ENCODE results near the gene UGT1A1.

UGT1A1 gene

DNA sequence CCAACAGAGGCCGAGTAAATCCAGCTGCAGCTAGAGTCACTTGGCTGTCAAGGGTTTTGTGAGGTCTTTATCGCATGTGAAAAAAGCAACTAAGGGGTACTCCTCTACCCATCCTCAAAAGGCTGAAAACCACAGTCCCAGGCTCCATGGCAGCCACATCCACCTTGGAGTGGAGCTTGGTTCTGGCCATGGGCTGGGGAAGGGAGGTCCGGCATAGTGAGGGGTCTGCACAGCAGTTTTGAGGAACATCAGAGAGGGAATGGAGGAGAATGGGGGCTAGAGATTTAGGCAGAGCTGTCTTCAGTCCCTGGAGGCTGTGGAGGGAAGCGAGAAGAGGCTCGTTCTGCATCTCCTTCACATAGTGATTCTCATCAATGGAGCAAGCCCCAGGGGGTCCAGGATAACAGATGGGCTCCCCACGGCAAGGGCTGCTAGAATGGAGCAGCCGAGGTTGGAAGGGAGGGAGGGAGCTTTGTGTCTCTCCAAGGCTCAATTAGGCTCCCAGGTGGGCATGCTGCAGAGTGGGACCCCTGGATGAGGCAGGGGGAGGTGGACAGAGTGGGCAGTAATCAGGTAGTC is 39.1 kb downstream of the UGT1A1 start:
- DNase-seq: no peak

DNA sequence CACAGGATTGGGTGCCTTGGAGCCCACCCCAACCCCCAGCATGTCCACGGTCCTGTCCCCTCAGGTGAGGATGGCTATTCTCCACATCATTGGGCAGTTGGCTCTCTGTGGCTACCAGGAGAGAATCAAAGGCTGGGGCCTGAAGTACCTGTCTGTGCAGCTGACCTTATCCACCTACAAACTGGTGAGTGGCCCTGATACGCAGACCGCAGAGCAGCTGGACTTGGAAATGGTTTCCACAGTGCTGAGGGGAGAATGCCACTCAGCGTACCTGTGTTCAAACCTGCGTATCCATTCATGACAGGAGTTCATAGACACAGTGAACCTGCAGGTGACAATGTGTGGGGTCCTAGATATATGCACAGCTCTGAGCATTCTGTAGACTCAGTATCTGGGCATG is 39.6 kb downstream of the UGT1A1 start:
- DNase-seq: no peak

DNA sequence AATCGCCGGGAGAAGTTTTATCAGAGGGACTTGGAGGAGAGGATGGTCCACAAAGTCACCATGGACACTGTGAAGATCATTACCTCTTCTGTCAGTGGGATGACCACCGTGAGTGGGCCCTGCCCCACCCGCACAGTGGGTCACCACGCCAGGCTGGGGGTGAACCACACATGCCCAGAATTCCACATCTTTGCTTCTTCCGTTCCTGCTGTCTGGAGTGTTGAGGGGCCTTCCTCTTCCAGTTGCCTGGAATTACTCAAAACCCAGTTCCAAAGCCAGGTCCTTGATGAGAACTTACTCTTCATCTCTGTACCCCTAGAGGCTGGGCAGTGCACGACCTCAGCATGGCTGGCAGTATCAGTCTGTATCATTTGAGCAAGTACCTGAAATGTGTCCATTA is 40.1 kb downstream of the UGT1A1 start:
- no peak for DNase-seq

DNA sequence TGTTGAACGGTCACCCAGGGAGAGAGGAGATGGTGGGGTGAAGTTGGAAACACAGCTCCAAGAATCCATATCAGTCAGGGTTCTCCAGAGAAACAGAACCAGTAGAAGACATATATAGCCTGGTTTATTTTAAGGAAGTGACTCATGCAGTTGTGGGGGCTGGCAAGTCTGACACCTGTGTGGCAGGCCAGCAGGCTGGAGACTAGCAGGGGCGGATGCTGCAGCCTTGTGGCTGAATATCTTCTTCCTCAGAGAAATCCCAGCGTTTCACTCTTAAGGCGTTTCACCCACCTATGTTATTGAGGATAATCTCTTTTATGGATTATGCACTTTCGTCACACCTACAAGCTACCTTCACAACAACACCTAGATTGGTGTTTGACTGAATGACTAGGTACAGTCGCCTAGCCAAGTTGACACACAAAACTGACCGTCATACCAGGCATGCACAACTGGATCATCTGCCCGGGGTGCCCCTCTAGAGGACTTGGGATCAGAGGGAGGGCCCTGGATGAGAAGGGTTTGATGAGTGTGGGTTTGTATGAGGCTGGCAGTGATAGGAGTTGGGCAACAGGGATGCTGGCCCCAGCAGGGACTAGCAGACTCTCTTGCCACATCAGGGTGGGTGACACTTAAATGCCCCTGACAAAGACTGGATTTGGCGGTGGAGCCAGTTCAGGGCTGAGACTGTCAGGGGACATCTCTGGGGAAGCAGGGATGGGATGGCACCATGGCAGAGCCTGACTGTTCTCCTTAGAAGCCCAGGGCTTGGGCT is 41.5 kb downstream of the UGT1A1 start:
- no peak for DNase-seq

DNA sequence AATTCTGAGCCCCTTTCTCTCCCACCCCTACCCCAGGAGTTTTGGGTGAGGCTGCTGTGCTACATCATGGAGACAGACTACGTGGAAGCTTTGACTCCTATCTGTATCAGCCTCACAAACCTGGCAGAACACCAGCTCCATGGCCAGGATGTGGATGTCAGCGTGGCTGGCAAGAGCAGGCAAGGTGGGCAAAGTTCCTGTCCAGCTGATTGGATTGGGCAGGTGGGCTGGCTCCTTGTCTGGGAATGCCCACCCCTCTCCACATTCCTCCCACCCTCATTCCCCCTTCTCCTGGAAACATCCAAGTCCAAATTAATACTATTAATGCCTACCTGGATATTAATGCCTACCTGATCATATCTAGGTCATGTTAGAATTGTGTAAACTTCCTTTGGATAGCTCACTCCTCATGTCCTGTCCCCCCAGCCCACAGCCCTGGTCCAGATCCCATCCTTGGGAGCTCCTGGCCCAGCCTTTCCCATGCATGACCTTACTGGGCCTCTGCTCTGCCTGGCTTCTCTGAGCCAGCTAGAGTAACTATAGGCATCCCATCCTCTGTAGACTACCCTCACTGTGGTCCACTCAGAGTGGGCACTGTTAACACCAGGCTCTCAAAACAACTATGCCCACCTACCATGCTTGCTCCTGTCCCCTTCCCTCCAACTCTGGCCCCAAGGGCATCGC is 42.2 kb downstream of the UGT1A1 start:
- DNase-seq: no peak

DNA sequence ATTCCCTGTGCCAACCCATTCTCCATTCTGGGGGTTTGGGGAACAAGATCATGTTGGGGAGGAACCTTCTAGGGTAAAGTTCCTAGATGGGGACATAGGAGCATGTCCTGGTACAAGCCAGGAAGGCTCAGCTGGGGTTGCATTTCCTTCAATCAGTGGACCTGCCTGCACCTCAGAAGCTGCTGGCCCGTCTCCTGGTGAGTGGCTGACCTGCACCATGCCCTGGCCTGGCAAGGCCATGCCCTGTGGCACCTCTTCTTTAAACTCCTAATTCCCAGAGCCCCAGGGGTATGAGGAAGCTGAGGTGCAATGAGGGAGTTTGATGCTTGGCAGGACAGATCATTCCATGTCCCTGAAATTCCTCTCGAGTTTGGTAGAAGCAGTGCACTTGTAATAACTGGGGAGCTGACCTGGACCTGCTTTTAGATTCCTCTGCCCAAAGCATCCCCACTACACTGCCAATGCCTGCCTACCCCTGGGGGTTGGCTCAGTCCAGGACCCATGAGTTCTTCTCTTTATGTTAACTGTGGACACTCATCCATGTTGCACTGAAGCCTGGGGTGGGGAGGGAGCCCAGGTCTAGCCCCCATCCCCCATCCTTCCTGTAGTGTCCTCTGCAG is 43.3 kb downstream of the UGT1A1 start:
- DNase-seq: no peak

DNA sequence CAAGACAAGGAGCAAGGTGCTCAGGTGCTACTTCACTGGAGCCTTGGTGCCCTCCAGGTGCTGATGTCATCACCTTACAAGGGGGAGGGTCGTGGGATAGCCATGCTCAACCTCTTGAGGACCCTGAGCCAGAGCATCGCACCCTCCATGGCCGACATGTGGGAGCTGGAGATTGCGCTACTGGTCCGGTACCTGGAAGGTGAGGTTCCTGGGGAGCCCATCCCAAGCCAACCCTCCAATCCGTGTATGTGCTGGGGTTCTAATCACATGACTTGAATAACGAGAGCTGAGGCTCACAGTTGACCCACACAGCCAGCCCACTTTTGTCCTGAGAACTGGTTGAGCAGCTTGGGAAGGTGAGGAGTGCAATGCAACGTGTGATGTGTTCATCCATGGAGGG is 43.9 kb downstream of the UGT1A1 start:
- DNase-seq: no peak

DNA sequence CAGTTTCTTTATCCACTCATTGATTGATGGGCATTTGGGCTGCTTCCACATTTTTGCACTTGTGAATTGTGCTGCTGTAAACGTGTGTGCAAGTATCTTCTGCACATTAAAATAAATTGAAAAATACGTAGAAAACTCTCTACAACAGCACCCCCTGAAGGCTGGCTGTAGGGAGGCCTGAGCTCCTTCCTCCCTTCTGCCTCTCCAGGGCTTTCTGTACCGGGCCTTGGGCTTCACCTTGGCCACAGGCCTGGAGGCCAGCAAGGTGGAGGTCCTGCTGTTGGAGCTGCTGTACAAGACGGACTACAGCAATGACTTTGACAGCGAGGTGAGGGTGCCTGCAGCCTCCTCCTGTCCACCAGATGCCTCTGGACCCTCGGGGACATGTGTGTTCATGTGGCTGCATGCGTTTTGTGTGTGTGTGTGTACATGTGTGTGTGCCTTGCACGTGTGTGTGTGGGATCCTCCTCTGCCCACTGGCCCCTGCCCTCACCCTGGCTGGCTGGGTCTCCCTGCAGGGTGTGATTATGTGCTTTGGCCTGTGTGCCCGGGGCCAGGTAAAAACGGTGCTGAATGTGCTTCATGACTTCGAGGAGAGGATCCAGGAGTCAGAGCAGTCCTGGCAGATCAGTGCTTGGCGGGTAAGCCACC is 47.3 kb downstream of the UGT1A1 start:
- DNase-seq: no peak

DNA sequence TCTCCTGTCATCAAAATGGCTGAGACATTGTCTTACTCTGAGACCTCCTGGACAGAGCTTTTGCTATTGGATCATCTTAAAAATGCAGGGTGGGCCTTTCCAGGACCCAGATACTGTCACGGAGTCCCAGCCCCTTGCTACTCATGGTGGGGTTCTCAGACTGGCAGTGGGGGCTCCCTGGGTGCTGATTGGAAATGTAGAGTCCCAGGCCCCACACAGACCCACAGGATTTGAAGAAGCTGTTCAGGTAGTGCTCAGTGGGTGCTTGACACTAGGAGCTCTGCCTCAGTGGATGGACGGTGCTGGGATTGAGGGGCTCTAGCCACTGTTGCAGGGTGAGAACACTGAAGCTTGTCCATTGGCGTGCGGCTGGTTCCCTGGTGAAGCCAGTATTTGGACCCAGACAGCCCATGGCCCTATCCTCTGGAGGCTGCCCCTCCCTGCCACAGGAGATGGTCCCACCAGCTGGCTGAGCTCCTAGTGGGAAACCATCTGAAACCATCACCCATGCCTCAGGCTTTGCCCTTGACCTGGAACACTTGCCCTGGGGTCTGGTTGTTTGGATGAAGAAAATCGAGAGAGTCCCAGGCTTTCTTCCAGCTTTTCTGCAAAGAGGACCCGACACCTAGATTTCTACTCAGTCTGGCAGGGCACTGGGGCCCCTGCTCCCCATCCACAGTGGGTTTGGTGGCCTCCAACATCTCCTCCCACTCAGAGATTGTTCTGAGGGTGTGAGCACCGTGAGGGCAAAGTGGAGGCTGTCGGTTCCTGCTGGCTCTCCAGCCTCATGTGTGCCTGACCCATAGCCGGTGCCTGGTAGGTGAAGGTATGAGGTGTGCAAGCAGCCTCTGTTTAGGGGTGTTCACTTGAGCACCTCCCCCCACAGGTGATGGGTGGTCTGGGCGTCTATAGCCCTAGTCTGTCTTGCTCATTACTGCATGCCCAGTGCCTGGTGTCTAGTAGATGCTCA is 48.2 kb downstream of the UGT1A1 start:
- no peak for DNase-seq

DNA sequence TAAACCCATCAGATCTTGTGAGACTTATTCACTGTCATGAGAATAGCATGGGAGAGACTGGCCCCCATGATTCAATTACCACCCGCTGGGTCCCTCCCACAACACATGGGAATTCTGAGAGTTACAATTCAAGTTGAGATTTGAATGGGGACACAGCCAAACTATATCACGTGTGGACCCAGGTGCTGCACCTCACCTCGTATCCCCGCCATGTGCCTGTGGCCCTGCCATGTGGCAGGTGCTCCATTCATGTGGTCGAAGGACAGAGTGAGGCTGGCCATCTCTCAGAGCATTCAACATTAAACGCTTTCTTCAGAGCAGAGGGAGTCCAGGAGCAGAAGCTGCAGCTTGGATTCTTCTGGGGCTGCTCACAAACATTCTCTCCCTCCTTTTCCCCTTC is 50.3 kb downstream of the UGT1A1 start:
- DNase-seq: no peak

DNA sequence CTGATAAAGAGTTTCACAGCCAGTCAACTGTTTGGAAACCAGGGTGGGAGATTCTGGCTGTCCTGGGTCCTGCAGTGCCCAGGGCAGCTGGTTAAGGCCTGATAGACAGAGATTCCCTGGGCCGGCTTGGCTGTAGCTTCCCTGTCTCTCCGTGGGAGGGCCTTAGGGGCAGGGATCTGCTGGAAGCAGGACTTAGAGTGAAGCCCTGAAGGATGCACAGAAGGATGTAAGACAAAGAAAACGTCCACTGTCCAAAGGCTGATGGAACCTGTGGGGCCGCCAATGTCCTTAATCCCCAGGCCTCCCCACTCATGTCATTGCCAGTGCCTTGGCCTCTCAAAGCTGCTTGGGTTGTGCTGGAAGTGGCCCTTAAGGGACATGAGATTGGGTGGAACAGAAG is 51.0 kb downstream of the UGT1A1 start:
- no peak for DNase-seq

DNA sequence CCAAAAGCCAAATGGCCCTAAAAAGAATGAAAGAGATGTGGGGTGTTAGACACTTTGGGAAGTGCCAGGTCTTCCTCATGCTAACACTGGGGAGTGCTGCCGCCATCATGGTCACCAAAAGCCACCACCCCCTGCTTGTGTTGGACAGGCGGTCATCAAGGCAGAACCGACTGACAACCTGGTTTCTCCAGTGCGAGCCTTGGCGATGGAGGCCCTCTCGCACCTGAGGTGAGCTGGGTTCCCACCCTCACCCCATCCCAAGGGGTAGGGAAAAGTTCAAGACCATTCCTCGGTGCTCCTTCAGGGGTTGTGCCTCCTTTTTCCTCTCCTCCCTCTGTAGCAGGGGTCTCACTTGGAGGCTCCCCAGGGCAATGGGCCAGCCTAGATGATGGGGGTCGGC is 51.7 kb downstream of the UGT1A1 start:
- no peak for DNase-seq

DNA sequence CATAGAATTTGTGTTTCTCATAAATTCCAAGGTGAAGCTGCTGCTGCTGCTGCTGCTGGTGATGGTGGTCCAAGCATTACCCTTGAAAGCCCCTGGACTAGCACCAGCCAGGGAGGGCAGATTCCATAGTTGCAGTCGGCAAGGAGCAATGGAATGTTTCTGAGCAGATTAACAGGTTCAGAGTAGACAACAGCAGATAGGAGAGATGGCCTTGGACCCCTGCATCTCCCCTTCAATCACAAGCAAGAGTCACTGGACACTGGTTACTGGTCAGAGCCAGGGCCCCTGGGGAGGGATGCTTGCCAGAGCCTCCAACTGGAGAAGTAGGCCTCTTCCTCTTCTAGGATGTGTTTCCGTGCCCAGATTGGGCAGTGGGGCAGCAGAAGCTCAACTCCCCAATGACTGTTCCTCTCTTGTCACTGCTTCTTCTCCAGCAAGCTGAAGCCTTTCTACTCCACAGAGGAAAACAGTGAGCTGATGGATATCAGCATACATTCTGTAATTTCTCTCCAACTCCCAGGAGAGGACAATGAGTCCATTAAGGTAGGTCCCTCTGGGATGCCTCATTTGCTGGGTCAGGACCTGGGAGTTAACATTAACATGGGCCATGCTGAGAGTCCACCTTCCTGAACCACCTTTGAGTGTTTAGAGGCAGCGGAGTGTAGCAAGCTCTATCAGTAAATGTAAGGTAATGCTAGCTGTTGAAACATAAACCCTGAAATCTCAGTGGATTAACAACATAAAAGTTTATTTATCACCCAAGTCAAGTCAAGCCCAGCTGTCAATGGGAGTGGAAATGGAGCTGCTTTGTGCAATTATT is 53.4 kb downstream of the UGT1A1 start:
- no peak for DNase-seq

DNA sequence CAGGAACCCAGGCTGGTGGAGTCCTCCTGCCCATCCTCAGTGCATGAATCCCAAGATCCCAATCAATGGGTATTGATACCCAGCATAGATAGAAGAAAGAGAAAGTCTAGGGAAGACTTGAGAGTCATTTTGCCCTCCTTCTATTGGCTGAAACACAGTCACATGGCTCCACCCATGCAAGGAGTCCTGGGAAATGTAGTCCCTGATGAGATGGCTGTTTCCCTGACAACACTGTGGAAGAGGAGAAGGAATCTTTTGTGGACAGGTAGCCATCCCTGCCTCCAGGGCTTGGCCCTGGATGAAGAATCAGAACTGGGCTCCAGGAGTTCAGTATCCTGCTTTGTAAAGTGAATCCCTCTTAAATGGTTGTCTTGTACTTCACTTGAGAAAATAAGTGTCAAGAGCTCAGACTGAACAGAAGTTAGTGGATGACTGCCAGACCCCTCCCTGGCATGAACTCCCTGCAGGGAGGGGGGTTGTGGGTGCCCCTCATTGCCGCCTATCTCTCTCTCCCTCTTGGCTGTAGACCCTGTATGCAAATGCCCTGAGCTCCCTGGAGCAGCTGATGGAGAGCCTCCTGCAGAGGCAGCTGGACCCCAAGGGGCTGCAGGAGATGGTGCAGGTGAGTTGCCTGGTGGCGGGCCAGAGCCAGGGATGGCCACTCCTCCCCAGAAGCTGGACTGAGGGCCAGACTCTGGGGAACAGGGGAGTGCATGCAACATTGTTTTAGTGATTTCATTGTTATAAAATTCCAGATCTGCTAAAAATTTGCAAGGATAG is 54.2 kb downstream of the UGT1A1 start:
- DNase-seq: no peak

DNA sequence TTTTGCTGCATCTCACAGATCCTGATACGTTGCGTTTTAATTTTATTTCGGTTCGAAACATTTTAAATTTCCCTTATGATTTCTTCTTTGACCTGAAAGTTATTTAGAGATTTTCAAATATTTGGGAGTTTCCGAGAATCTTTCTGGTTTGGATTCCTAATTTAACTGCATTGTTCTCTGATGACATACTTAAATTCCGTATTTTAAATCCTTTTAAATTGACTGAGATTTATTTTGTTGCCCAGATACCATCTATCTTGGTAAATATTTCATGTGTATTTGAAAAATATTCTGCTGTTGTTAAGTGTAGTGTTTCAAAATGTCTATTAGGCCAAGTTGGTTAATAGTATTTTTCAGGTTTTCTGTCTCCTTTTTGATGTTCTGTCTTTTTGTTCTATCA is 55.8 kb downstream of the UGT1A1 start:
- DNase-seq: no peak

DNA sequence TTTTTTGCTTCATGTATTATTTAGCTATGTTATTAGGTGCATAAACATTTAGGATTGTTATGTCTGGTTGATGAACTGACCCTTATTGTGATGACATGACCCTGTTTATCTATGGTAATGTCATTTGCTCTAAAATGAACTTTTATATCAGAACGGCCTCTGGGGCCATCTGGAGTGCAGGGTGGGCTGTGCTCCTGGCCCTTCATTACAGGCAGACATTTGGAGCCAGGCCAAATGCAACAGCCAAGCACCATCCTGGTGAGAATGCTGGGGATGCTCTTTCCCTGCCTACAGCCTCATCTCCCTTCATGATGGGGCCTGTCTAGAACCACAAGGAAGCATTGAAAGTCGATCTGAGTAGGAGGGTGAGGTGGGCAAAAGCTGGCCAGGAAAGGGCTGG is 56.3 kb downstream of the UGT1A1 start:
- DNase-seq: no peak

DNA sequence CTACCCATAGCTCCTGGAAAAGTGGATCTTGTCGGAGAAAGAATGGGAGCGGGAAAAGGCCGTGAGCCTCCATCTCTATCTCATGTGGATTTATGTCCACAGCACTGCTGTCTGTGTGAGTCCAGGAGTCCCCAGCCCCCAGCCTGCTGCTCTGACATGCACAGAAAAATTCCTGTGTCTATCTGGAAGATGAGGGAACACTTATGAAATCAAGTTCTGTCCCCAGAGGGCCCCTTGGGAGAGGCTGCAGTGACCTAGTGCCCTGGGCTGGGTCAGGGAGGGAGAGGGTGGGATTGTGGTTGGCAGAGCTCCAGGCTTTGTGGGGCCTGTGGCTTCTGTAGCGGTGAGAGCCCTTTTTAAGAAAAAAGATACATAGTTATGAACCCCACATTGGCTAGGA is 56.7 kb downstream of the UGT1A1 start:
- DNase-seq: no peak

DNA sequence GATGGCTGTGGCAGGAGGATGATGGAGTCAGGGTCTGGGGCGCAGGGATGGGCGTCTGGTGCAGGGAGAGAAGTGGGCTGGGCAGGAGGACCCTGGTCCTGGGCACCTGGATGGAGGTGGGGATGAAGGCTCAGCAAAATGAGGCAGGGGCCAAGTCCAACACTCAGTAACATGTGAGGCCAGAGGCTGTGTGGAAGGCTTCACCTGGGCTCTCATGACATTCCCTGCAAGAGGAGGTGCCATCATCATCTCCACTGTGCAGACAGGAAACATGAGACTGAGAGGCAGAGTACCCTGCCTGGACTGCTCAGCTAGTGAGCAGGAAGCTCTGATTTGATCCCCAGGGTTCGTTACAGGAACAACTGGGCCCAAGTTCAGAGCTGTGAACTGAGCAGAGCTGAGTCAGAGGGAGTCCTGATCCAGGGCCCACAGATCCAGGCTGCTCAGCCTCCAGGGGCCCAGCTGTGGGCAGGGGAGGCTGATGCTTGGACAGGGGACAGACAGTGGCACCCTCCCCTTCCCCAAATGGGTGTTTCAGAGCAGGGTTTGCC is 57.4 kb downstream of the UGT1A1 start:
- no peak for DNase-seq

DNA sequence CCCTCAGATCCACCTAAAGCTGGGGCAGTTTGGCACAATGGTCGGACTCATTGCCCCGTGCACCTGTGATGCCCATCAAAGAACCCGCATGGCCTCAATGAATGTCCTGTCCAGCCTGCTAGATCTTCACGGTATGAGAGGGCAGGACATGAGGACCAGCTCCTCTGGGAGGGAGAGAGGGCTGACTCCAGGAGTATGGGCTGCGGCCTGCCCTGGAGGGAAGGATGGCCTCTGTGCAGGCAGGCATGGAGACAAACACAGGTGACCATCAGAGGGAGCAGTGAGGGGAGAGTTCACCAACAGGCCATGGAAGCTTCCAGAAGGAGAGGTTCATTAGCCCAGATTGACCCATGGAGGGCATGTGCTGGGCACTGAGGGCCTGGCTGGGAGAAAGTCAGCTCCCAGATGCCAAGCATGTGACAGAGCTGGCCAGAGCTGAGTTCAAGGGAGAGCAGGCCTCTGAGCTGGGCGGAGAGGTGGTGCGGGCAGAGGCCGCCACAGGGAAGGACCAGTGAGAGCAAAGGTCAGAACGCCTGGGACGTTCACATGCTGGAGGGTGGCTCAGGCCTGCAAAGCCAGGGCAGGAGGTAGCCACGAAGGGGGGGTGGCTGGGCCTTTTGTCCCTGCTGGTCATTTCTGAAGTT is 58.0 kb downstream of the UGT1A1 start:
- DNase-seq: no peak

Data from GDM1 (cell line).